ENCODE measurements around the gene CCDC170.

GRCh38 chr6:151624071-151624470 lies 130.3 kb downstream of the CCDC170 start:
- TF ChIP-seq TCF7L2 (IDR thresholded peaks at IDR 0.05; ENCODE audit: low read depth, low read length), result no peak
- TF ChIP-seq, protein P1, sequence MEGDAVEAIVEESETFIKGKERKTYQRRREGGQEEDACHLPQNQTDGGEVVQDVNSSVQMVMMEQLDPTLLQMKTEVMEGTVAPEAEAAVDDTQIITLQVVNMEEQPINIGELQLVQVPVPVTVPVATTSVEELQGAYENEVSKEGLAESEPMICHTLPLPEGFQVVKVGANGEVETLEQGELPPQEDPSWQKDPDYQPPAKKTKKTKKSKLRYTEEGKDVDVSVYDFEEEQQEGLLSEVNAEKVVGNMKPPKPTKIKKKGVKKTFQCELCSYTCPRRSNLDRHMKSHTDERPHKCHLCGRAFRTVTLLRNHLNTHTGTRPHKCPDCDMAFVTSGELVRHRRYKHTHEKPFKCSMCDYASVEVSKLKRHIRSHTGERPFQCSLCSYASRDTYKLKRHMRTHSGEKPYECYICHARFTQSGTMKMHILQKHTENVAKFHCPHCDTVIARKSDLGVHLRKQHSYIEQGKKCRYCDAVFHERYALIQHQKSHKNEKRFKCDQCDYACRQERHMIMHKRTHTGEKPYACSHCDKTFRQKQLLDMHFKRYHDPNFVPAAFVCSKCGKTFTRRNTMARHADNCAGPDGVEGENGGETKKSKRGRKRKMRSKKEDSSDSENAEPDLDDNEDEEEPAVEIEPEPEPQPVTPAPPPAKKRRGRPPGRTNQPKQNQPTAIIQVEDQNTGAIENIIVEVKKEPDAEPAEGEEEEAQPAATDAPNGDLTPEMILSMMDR (IDR thresholded peaks at IDR 0.05), result no peak
- TF ChIP-seq POLR2AphosphoS5 (IDR thresholded peaks at IDR 0.05; ENCODE audit: low read depth, low read length), result no peak
- TF ChIP-seq, protein P2, sequence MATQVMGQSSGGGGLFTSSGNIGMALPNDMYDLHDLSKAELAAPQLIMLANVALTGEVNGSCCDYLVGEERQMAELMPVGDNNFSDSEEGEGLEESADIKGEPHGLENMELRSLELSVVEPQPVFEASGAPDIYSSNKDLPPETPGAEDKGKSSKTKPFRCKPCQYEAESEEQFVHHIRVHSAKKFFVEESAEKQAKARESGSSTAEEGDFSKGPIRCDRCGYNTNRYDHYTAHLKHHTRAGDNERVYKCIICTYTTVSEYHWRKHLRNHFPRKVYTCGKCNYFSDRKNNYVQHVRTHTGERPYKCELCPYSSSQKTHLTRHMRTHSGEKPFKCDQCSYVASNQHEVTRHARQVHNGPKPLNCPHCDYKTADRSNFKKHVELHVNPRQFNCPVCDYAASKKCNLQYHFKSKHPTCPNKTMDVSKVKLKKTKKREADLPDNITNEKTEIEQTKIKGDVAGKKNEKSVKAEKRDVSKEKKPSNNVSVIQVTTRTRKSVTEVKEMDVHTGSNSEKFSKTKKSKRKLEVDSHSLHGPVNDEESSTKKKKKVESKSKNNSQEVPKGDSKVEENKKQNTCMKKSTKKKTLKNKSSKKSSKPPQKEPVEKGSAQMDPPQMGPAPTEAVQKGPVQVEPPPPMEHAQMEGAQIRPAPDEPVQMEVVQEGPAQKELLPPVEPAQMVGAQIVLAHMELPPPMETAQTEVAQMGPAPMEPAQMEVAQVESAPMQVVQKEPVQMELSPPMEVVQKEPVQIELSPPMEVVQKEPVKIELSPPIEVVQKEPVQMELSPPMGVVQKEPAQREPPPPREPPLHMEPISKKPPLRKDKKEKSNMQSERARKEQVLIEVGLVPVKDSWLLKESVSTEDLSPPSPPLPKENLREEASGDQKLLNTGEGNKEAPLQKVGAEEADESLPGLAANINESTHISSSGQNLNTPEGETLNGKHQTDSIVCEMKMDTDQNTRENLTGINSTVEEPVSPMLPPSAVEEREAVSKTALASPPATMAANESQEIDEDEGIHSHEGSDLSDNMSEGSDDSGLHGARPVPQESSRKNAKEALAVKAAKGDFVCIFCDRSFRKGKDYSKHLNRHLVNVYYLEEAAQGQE (IDR thresholded peaks at IDR 0.05; ENCODE audit: insufficient read depth in 1 of 2, low read depth in 2 of 2, low read length in 1 of 2), result no peak
- TF ChIP-seq SIN3A (IDR thresholded peaks at IDR 0.05; ENCODE audit: borderline replicate concordance, insufficient read depth, low read depth, low read length), result no peak

All from Panc1 (cell line).